Measurements from ENCODE around the gene GNE.

Gene GNE

DNA sequence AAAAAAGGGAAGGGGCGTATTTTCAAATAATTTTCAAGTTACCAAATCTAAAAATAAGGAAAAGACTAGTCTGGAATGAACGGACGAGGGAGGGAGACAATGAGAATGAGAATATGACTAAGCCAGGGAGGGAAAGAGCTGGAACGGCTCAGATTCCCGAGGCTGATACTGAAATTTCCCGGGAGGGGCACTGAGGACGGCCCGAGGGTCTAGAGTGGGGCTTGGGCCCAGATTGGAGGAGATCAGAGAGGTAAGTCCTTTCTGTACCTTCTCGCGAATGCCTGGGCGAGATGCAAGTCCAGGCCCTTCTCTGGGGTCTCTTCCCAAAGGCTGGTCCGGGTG is 92.5 kb downstream of the GNE start:
- DNase-seq: no peak

DNA sequence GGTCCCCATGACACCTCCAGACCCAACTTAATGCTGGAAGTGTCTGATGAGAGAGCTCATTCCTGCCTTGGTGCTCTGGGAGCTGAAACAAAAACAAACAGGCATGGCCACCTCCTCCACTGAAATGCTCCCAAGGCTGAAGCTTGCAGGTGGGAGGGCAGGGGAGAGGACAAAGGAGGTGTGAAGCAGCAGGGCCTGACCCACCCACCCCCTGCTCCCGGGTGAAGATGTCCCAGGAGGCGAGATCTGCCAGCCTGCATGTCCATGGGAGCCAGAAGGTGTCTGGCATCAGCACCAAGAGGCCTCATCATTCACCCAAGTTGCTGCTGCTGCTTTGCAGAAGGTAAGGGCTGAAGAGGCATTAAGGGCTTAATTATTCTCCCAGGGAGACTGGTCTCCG is 93.3 kb downstream of the GNE start:
- DNase-seq: no peak

Data from NCI-H1092 treated with DMSO at 0.1 percent for 48 hours (cell line).